HG03135 (cell line): ENCODE data around the gene ELMO1.

Experiments
- ATAC-seq: cut with Tn5 transposase; IDR thresholded peaks from one replicate; pipeline ENCODE4 v1.9.1; 2021; ENCODE audit warnings: mild to moderate bottlenecking, moderate library complexity; ENCODE audit not compliant: unreplicated experiment

The ELMO1 gene

GRCh38 chr7:37039131-37039749 lies 409.4 kb downstream of the ELMO1 start:
- ATAC-seq: no peak

GRCh38 chr7:37038706-37039105 lies 410.0 kb downstream of the ELMO1 start:
- no peak for ATAC-seq

- ATAC-seq: no peak
These were observed 411.4 kb downstream of the ELMO1 start for GRCh38 chr7:37037286-37037685.

- no peak for ATAC-seq
These were observed 413.0 kb downstream of the ELMO1 start for GRCh38 chr7:37035631-37036030.

- no peak for ATAC-seq
These were observed 415.5 kb downstream of the ELMO1 start for GRCh38 chr7:37033141-37033540.

- no peak for ATAC-seq
These were observed 416.4 kb downstream of the ELMO1 start for GRCh38 chr7:37032258-37032601.

- no peak for ATAC-seq
These were observed 416.9 kb downstream of the ELMO1 start for GRCh38 chr7:37031571-37032257.

GRCh38 chr7:37028909-37029440 lies 419.7 kb downstream of the ELMO1 start:
- no peak for ATAC-seq

- ATAC-seq: no peak
These were observed 420.9 kb downstream of the ELMO1 start for GRCh38 chr7:37027557-37028341.

GRCh38 chr7:37027104-37027503 lies 421.6 kb downstream of the ELMO1 start:
- ATAC-seq: no peak

GRCh38 chr7:37018954-37019353 lies 429.7 kb downstream of the ELMO1 start:
- ATAC-seq: no peak

GRCh38 chr7:37016064-37016878 lies 432.4 kb downstream of the ELMO1 start:
- no peak for ATAC-seq

- ATAC-seq: no peak
These were observed 433.2 kb downstream of the ELMO1 start for GRCh38 chr7:37015353-37016034.

GRCh38 chr7:37013771-37014170 lies 434.9 kb downstream of the ELMO1 start:
- no peak for ATAC-seq

- ATAC-seq: no peak
These were observed 437.3 kb downstream of the ELMO1 start for GRCh38 chr7:37011151-37011890.

GRCh38 chr7:37009125-37009675 lies 439.5 kb downstream of the ELMO1 start:
- no peak for ATAC-seq

- no peak for ATAC-seq
These were observed 441.0 kb downstream of the ELMO1 start for GRCh38 chr7:37007691-37008090.

GRCh38 chr7:37007268-37007667 lies 441.4 kb downstream of the ELMO1 start:
- no peak for ATAC-seq

GRCh38 chr7:37006764-37007163 lies 441.9 kb downstream of the ELMO1 start:
- ATAC-seq: no peak
